ENCODE measurements around the gene CLEC6A.

DNA sequence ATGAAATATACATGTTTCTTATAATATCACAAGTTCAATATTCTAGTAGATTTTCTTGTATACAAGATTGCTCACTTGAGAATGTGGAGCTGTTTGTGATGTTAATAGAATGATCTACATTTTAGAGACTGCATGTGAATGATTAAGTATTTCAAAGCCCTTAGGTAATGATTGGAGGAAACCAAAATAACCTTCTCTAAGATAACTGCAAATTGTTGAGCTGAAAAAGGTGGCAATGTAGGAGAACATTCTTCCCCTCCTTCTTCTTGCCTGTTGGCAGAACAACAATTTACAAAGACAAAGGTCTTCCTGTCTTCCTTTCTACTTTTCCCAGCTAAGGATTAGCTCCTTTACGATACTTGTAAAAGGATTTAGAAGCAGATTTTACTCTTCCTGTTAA lies 2.0 kb upstream of the CLEC6A start:
- TF ChIP-seq, protein P1, sequence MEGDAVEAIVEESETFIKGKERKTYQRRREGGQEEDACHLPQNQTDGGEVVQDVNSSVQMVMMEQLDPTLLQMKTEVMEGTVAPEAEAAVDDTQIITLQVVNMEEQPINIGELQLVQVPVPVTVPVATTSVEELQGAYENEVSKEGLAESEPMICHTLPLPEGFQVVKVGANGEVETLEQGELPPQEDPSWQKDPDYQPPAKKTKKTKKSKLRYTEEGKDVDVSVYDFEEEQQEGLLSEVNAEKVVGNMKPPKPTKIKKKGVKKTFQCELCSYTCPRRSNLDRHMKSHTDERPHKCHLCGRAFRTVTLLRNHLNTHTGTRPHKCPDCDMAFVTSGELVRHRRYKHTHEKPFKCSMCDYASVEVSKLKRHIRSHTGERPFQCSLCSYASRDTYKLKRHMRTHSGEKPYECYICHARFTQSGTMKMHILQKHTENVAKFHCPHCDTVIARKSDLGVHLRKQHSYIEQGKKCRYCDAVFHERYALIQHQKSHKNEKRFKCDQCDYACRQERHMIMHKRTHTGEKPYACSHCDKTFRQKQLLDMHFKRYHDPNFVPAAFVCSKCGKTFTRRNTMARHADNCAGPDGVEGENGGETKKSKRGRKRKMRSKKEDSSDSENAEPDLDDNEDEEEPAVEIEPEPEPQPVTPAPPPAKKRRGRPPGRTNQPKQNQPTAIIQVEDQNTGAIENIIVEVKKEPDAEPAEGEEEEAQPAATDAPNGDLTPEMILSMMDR (conservative IDR thresholded peaks at IDR 0.05) = no peak
- TF ChIP-seq EZH2 (IDR thresholded peaks at IDR 0.05; ENCODE audit: low read depth) = no peak

All from PC-9 (cell line).